Hepatocyte (in vitro differentiated cells): Measurements from ENCODE around the gene LHFPL3. TPM values are rescaled to one million over a fixed set of nuclear protein-coding genes. Genes with fewer than 3 reads are reported as not detected.

Experiments
- DNase-seq: peaks from one replicate; pipeline ENCODE4 v3.0.0-alpha.2; 2016; ENCODE audit warnings: low spot score
- H2AFZ ChIP-seq: fragments of 200-600 bp; sonication (generic); 2 replicates; pipeline ENCODE4 v1.6.0; 2016; ENCODE audit warnings: antibody characterized with exemption, mild to moderate bottlenecking
- H3K27ac ChIP-seq: fragments of 200-600 bp; sonication (generic); 2 replicates; pipeline ENCODE4 v1.5.1; 2016; ENCODE audit warnings: mild to moderate bottlenecking
- H3K27me3 ChIP-seq: fragments of 200-600 bp; sonication (generic); 2 replicates; pipeline ENCODE4 v1.6.1; 2016
- H3K36me3 ChIP-seq: fragments of 200-600 bp; sonication (generic); replicated peaks from 2 replicates; pipeline ENCODE4 v1.5.1; 2016; ENCODE audit warnings: low read depth; ENCODE audit not compliant: insufficient read depth
- H3K4me1 ChIP-seq: fragments of 200-600 bp; sonication (generic); 2 replicates; pipeline ENCODE4 v1.5.1; 2016; ENCODE audit warnings: mild to moderate bottlenecking, moderate library complexity; ENCODE audit not compliant: insufficient read depth
- H3K4me2 ChIP-seq: fragments of 200-600 bp; sonication (generic); 2 replicates; pipeline ENCODE4 v1.6.0; 2016
- H3K4me3 ChIP-seq: fragments of 200-600 bp; sonication (generic); 2 replicates; pipeline ENCODE4 v1.5.1; 2016; ENCODE audit warnings: mild to moderate bottlenecking
- H3K79me2 ChIP-seq: fragments of 200-600 bp; sonication (generic); 2 replicates; pipeline ENCODE4 v1.6.0; 2017; ENCODE audit warnings: mild to moderate bottlenecking
- H3K9me2 ChIP-seq: fragments of 200-600 bp; sonication (generic); replicated peaks from 2 replicates; pipeline ENCODE4 v1.6.0; 2017; ENCODE audit warnings: mild to moderate bottlenecking; ENCODE audit not compliant: insufficient read depth
- H3K9me3 ChIP-seq: fragments of 200-600 bp; sonication (generic); 2 replicates; pipeline ENCODE4 v1.5.1; 2016; ENCODE audit warnings: low read depth, mild to moderate bottlenecking
- H4K20me1 ChIP-seq: fragments of 200-600 bp; sonication (generic); 2 replicates; pipeline ENCODE4 v1.6.0; 2016; ENCODE audit warnings: mild to moderate bottlenecking; ENCODE audit not compliant: insufficient read depth, poor library complexity, severe bottlenecking
- CTCF ChIP-seq: fragments of 200-600 bp; sonication (generic); IDR thresholded peaks from 2 replicates; pipeline ENCODE4 v1.5.1; 2016; ENCODE audit warnings: antibody characterized with exemption, mild to moderate bottlenecking; ENCODE audit not compliant: poor library complexity
- EZH2 ChIP-seq: fragments of 200-600 bp; sonication (generic); IDR thresholded peaks from 2 replicates; pipeline ENCODE4 v1.6.1; 2016; ENCODE audit warnings: antibody characterized with exemption, mild to moderate bottlenecking, borderline replicate concordance
- EZH2phosphoT487 ChIP-seq: fragments of 200-600 bp; sonication (generic); IDR thresholded peaks from one replicate; pipeline ENCODE4 v1.6.1; 2018; ENCODE audit warnings: antibody characterized with exemption, mild to moderate bottlenecking, low read depth, moderate library complexity; ENCODE audit not compliant: unreplicated experiment, severe bottlenecking
- WGBS: methylation state at CpG from one replicate; pipeline ENCODE4 v1.1.6; 2016; ENCODE audit warnings: low lambda C conversion rate; ENCODE audit errors: missing lambda C conversion rate; 5-methylcytosine and 5-hydroxymethylcytosine counted together
- polyA plus RNA-seq: library from polyadenylated mRNA; unstranded; fragments of >200 nt; fragmentation: Nextera tagmentation; extraction: Ambion mirVana; gene quantifications from 2 replicates; pipeline ENCODE4 v1.2.1, GENCODE V29; 2016
- total RNA-seq: library from RNA; depleted of rRNA; stranded (reverse); fragments of >200 nt; gene quantifications from 2 replicates; pipeline ENCODE4 v1.2.3, GENCODE V29; 2014

LHFPL3 gene
- total and polyA plus RNA-seq, 2 experiments from 2014 or later, result not detected

GRCh38 chr7:104818961-104819880 lies 490.8 kb downstream of the LHFPL3 start:
- no peak for TF ChIP-seq CTCF
- no peak for TF ChIP-seq EZH2phosphoT487
- TF ChIP-seq EZH2, result no peak
- H4K20me1 ChIP-seq, result no peaks in the 10 kb centered on the region
- no peaks in the 10 kb centered on the region for H3K9me3 ChIP-seq
- 67% methylated on average over 6 of the region's 6 CpGs for WGBS
- no peaks in the 10 kb centered on the region for H3K9me2 ChIP-seq
- no peak overlapping the region for H3K4me3 ChIP-seq
- no peaks in the 10 kb centered on the region for H3K79me2 ChIP-seq
- no peaks in the 10 kb centered on the region for H3K4me1 ChIP-seq
- no peak for DNase-seq
- H3K36me3 ChIP-seq, result no peaks in the 10 kb centered on the region
- H2AFZ ChIP-seq, result no peak overlapping the region
- H3K4me2 ChIP-seq, result no peak overlapping the region
- no peaks in the 10 kb centered on the region for H3K27me3 ChIP-seq
- no peak overlapping the region for H3K27ac ChIP-seq

- Histone ChIP-seq H3K4me2 (no peak overlapping the region), H2AFZ (no peak overlapping the region), H4K20me1 (no peaks in the 10 kb centered on the region), H3K9me2 (no peaks in the 10 kb centered on the region), H3K4me1 (no peaks in the 10 kb centered on the region), H3K79me2 (no peaks in the 10 kb centered on the region), H3K4me3 (no peak overlapping the region), H3K9me3 (no peaks in the 10 kb centered on the region), H3K27ac (no peak overlapping the region), H3K27me3 (no peaks in the 10 kb centered on the region), H3K36me3 (no peaks in the 10 kb centered on the region)
- TF ChIP-seq EZH2phosphoT487 (no peak), EZH2 (no peak), CTCF (no peak)
- 74% methylated on average over 10 of the region's 10 CpGs for WGBS
- no peak for DNase-seq
Measured at GRCh38 chr7:104820836-104821535, 492.6 kb downstream of the LHFPL3 start.

GRCh38 chr7:104823177-104823576 lies 494.8 kb downstream of the LHFPL3 start:
- Histone ChIP-seq H3K36me3 (no peaks in the 10 kb centered on the region), H4K20me1 (no peaks in the 10 kb centered on the region), H3K9me3 (no peaks in the 10 kb centered on the region), H3K9me2 (no peaks in the 10 kb centered on the region), H3K27ac (no peak overlapping the region), H3K4me1 (no peaks in the 10 kb centered on the region), H3K4me2 (no peak overlapping the region), H3K79me2 (no peaks in the 10 kb centered on the region), H2AFZ (no peak overlapping the region), H3K27me3 (no peaks in the 10 kb centered on the region), H3K4me3 (no peak overlapping the region)
- DNase-seq, result no peak
- TF ChIP-seq EZH2phosphoT487 (no peak), EZH2 (no peak), CTCF (no peak)
- 93% methylated on average over 2 of the region's 2 CpGs for WGBS
